ENCODE data around the gene MT1B. TPM values are rescaled to one million over a fixed set of nuclear protein-coding genes. Genes with fewer than 3 reads are reported as not detected.

The MT1B gene
- total RNA-seq, 1 experiment from 2014 or later = not detected

- no peak for TF ChIP-seq EZH2phosphoT487 (IDR thresholded peaks at IDR 0.05; ENCODE audit: borderline replicate concordance)
- TF ChIP-seq ZFX (IDR thresholded peaks at IDR 0.05) = no peak
- TF ChIP-seq ELF1 (IDR thresholded peaks at IDR 0.05; ENCODE audit: borderline replicate concordance, low read depth) = no peak
- no peak for TF ChIP-seq FOSL1 (IDR thresholded peaks at IDR 0.05; ENCODE audit: low read depth)
These were observed 8.5 kb upstream of the MT1B start (continued) for GRCh38 chr16:56643080-56643778.

GRCh38 chr16:56643833-56644232 is 7.9 kb upstream of the MT1B start:
- H3K4me3 ChIP-seq (replicated peaks in 1 of 2; ENCODE audit: low read depth in 1 of 2, low read length in 2 of 2) = peak overlapping the region; percentile 17 to 46
- ATAC-seq (no peak), DNase-seq (ENCODE audit: low read depth, low spot score) (no peak)
- peak overlapping the region; percentile 72 for H3K4me2 ChIP-seq (ENCODE audit: low read length)
- H4K20me1 ChIP-seq (ENCODE audit: insufficient read depth) = no peaks in the 10 kb centered on the region
- CTCF ChIA-PET = interaction anchor here (0.6 to 2.4 kb wide), 8 partner anchors 13 to 1565 kb away, joined by 3 to 11 read pairs (median 3); no protein-coding TSS in a partner anchor
- peaks cover 11 to 21% of the 10 kb centered on the region in 2 experiments for H3K4me1 ChIP-seq (ENCODE audit: control insufficient read depth in 1 of 2, insufficient read depth in 2 of 2, low read length in 2 of 2)
- POLR2A ChIA-PET = interaction anchor here (0.8 to 2.8 kb wide), 8 partner anchors 9 to 35 kb away, joined by 3 to 47 read pairs (median 4); partner anchors contain the start of genes MT1E and MT2A
- H3K27me3 ChIP-seq (ENCODE audit: insufficient read depth, low read length) = no peaks in the 10 kb centered on the region
- no peaks in the 10 kb centered on the region for H3K79me2 ChIP-seq (ENCODE audit: insufficient read depth, low read length)
- H3K27ac ChIP-seq (ENCODE audit: low read depth, low read length) = no peak overlapping the region
- RAD21 ChIA-PET (ENCODE audit: low non-redundant PET in 1 of 2, low total read pairs in 2 of 2, uncharacterized antibody in 2 of 2, unreplicated experiment in 2 of 2) = interaction anchor here (0.8 to 1.1 kb wide), 2 partner anchors 17 to 58 kb away, joined by 4 to 5 read pairs; no protein-coding TSS in a partner anchor
- no peaks in the 10 kb centered on the region for H3K36me3 ChIP-seq (ENCODE audit: control insufficient read depth in 1 of 2, insufficient read depth in 2 of 2, low read length in 2 of 2)
- H3K9me2 ChIP-seq (ENCODE audit: insufficient read depth) = no peaks in the 10 kb centered on the region
- BruUV-seq (replicated peaks) = no TSS peak
- peak overlapping the region; percentile 43; the same call in 1 of the 2 replicates for H3K9ac ChIP-seq (ENCODE audit: low read length)
- peak overlapping the region; percentile 46 for H2AFZ ChIP-seq (ENCODE audit: low read depth, low read length, poor library complexity, severe bottlenecking)
- no peaks in the 10 kb centered on the region for H3K9me3 ChIP-seq (ENCODE audit: control insufficient read depth in 1 of 2, insufficient read depth in 1 of 2, low read depth in 1 of 2, low read length in 2 of 2)
- intact Hi-C loops (cut with micrococcal nuclease) = no loop called here
- TF ChIP-seq FOSL1 (IDR thresholded peaks at IDR 0.05; ENCODE audit: low read depth) (no peak), EZH2phosphoT487 (IDR thresholded peaks at IDR 0.05; ENCODE audit: borderline replicate concordance) (no peak)

GRCh38 chr16:56645311-56645710 is 6.4 kb upstream of the MT1B start:
- ChIA-PET CTCF (no interaction called here), POLR2A (no interaction called here), RAD21 (ENCODE audit: low non-redundant PET in 1 of 2, low total read pairs in 2 of 2, uncharacterized antibody in 2 of 2, unreplicated experiment in 2 of 2) (no interaction called here)
- Histone ChIP-seq H3K79me2 (ENCODE audit: insufficient read depth, low read length) (no peaks in the 10 kb centered on the region), H3K4me3 (replicated peaks in 1 of 2; ENCODE audit: low read depth in 1 of 2, low read length in 2 of 2) (no peak overlapping the region), H3K4me2 (ENCODE audit: low read length) (no peak overlapping the region), H3K9me3 (ENCODE audit: control insufficient read depth in 1 of 2, insufficient read depth in 1 of 2, low read depth in 1 of 2, low read length in 2 of 2) (no peaks in the 10 kb centered on the region), H4K20me1 (ENCODE audit: insufficient read depth) (no peaks in the 10 kb centered on the region), H3K4me1 (ENCODE audit: control insufficient read depth in 1 of 2, insufficient read depth in 2 of 2, low read length in 2 of 2) (peaks cover 11 to 21% of the 10 kb centered on the region in 2 experiments), H3K27me3 (ENCODE audit: insufficient read depth, low read length) (no peaks in the 10 kb centered on the region), H3K9me2 (ENCODE audit: insufficient read depth) (no peaks in the 10 kb centered on the region), H3K36me3 (ENCODE audit: control insufficient read depth in 1 of 2, insufficient read depth in 2 of 2, low read length in 2 of 2) (no peaks in the 10 kb centered on the region), H3K27ac (ENCODE audit: low read depth, low read length) (no peak overlapping the region), H3K9ac (ENCODE audit: low read length) (no peak overlapping the region), H2AFZ (ENCODE audit: low read depth, low read length, poor library complexity, severe bottlenecking) (no peak overlapping the region)
- ATAC-seq = no peak
- intact Hi-C loops (cut with micrococcal nuclease) = no loop called here
- BruUV-seq (replicated peaks) = no TSS peak
- no peak for DNase-seq (ENCODE audit: low read depth, low spot score)
- TF ChIP-seq CEBPB (IDR thresholded peaks at IDR 0.05; ENCODE audit: low read depth) (no peak), ATF3 (IDR thresholded peaks at IDR 0.05) (no peak), EGR1 (IDR thresholded peaks at IDR 0.05; ENCODE audit: low read depth) (no peak), ZFX (IDR thresholded peaks at IDR 0.05) (no peak), POLR2AphosphoS5 (IDR thresholded peaks at IDR 0.05; ENCODE audit: low read depth, low read length) (no peak), RAD21 (IDR thresholded peaks at IDR 0.05; ENCODE audit: low read depth) (no peak), ELF1 (IDR thresholded peaks at IDR 0.05; ENCODE audit: borderline replicate concordance, low read depth) (no peak), SRF (IDR thresholded peaks at IDR 0.05; ENCODE audit: low read depth) (no peak), EZH2 (IDR thresholded peaks at IDR 0.05) (no peak)
- TF ChIP-seq, protein P1, sequence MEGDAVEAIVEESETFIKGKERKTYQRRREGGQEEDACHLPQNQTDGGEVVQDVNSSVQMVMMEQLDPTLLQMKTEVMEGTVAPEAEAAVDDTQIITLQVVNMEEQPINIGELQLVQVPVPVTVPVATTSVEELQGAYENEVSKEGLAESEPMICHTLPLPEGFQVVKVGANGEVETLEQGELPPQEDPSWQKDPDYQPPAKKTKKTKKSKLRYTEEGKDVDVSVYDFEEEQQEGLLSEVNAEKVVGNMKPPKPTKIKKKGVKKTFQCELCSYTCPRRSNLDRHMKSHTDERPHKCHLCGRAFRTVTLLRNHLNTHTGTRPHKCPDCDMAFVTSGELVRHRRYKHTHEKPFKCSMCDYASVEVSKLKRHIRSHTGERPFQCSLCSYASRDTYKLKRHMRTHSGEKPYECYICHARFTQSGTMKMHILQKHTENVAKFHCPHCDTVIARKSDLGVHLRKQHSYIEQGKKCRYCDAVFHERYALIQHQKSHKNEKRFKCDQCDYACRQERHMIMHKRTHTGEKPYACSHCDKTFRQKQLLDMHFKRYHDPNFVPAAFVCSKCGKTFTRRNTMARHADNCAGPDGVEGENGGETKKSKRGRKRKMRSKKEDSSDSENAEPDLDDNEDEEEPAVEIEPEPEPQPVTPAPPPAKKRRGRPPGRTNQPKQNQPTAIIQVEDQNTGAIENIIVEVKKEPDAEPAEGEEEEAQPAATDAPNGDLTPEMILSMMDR (IDR thresholded peaks at IDR 0.05 in 2 of 3, conservative IDR thresholded peaks at IDR 0.05 in 1 of 3; ENCODE audit: borderline replicate concordance in 1 of 3, insufficient read depth in 1 of 3, low read depth in 2 of 3, low read length in 2 of 3) = no peak
- TF ChIP-seq, protein P2, sequence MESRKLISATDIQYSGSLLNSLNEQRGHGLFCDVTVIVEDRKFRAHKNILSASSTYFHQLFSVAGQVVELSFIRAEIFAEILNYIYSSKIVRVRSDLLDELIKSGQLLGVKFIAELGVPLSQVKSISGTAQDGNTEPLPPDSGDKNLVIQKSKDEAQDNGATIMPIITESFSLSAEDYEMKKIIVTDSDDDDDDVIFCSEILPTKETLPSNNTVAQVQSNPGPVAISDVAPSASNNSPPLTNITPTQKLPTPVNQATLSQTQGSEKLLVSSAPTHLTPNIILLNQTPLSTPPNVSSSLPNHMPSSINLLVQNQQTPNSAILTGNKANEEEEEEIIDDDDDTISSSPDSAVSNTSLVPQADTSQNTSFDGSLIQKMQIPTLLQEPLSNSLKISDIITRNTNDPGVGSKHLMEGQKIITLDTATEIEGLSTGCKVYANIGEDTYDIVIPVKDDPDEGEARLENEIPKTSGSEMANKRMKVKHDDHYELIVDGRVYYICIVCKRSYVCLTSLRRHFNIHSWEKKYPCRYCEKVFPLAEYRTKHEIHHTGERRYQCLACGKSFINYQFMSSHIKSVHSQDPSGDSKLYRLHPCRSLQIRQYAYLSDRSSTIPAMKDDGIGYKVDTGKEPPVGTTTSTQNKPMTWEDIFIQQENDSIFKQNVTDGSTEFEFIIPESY (IDR thresholded peaks at IDR 0.05; ENCODE audit: extremely low read depth, insufficient replicate concordance, low read length) = no peak
